GM12878 (cell line): Measurements from ENCODE around the gene FHIP1A. TPM values are rescaled to one million over a fixed set of nuclear protein-coding genes. Genes with fewer than 3 reads are reported as not detected.

Source experiments
- ATAC-seq: fragments of 200-7000 bp; cut with Tn5 transposase; 3 replicates; pipeline ENCODE4 v1.9.1; 2020; ENCODE audit warnings: mild to moderate bottlenecking, moderate library complexity
- BruUV-seq: library from RNA; stranded (reverse); fragments of 400-500 nt; replicated peaks from 2 replicates; lab custom pipeline; 2021; lab: Mats Ljungman, UMichigan
- CTCF ChIA-PET: fragments of 300-600 bp; sonication (Branson Sonifier 250); formaldehyde crosslinking; extraction: SDS; loops from one replicate; lab custom pipeline; 2021; ENCODE audit warnings: inconsistent platforms; lab: Yijun Ruan, JAX
- POLR2A ChIA-PET: fragments of 350-600 bp; formaldehyde crosslinking; extraction: SDS; loops from one replicate; lab custom pipeline; 2021; ENCODE audit warnings: inconsistent platforms; lab: Charles Lee
- RAD21 ChIA-PET: fragments of 300-600 bp; sonication (Branson Sonifier 250); formaldehyde crosslinking; loops from one replicate; lab custom pipeline; 2023; ENCODE audit warnings: antibody characterized with exemption; ENCODE audit not compliant: unreplicated experiment; lab: Charles Lee
- SMC1A ChIA-PET: fragments of 300-600 bp; sonication (Branson Sonifier 250); formaldehyde crosslinking; loops from one replicate; lab custom pipeline; 2023; ENCODE audit not compliant: unreplicated experiment, uncharacterized antibody; lab: Charles Lee
- DNase-seq: peaks from one replicate; pipeline ENCODE4 v3.0.0-alpha.2; 2011; ENCODE audit warnings: low read depth, low spot score
- FAIRE-seq: peaks from 3 replicates; lab custom pipeline; 2011; peaks lifted over from hg19 to GRCh38; lab: Jason Lieb, UNC
- H2AFZ ChIP-seq: 2 replicates; pipeline ENCODE4 v1.6.0; 2011; ENCODE audit warnings: low read depth, low read length, control low read depth; ENCODE audit not compliant: control insufficient read depth
- H3K27ac ChIP-seq: 2 replicates; pipeline ENCODE4 v1.5.1; 2011; ENCODE audit warnings: control low read depth; ENCODE audit not compliant: control insufficient read depth, insufficient read depth
- H3K27me3 ChIP-seq, 2 experiments: replicated peaks in 1 of 2; 2 replicates each; pipeline versions ENCODE4 v1.6.0 to v1.6.1; 2011; ENCODE audit warnings: low read length in 1 of 2; ENCODE audit not compliant: control insufficient read depth in 2 of 2, insufficient read depth in 2 of 2
- H3K36me3 ChIP-seq, 2 experiments: 2 replicates each; pipeline ENCODE4 v1.5.1; 2011; ENCODE audit warnings: low read length in 1 of 2; ENCODE audit not compliant: control insufficient read depth in 2 of 2, insufficient read depth in 2 of 2
- H3K4me1 ChIP-seq: 2 replicates; pipeline ENCODE4 v1.6.1; 2011; ENCODE audit warnings: mild to moderate bottlenecking, low read length, moderate library complexity, mixed read lengths; ENCODE audit not compliant: control insufficient read depth, insufficient read depth
- H3K4me2 ChIP-seq: 2 replicates; pipeline ENCODE4 v1.6.0; 2011; ENCODE audit warnings: control low read depth; ENCODE audit not compliant: control insufficient read depth, insufficient read depth
- H3K4me3 ChIP-seq: fragments of 200-600 bp; sonication (generic); 2 replicates; pipeline ENCODE4 v1.5.1; 2016
- H3K79me2 ChIP-seq: 2 replicates; pipeline ENCODE4 v1.6.0; 2011; ENCODE audit warnings: low read length; ENCODE audit not compliant: control insufficient read depth, insufficient read depth
- H3K9ac ChIP-seq: 2 replicates; pipeline ENCODE4 v1.8.0; 2011; ENCODE audit warnings: low read length, control low read depth, mixed read lengths; ENCODE audit not compliant: control insufficient read depth, insufficient read depth
- H3K9me3 ChIP-seq: replicated peaks from 3 replicates; pipeline ENCODE4 v1.5.1; 2011; ENCODE audit warnings: mild to moderate bottlenecking, low read length; ENCODE audit not compliant: control insufficient read depth, insufficient read depth
- H4K20me1 ChIP-seq: 2 replicates; pipeline ENCODE4 v1.6.0; 2011; ENCODE audit not compliant: control insufficient read depth, insufficient read depth
- BCL11A ChIP-seq: IDR thresholded peaks from 2 replicates; pipeline ENCODE4 v1.6.1; 2011; ENCODE audit warnings: low read depth, low read length
- CEBPB ChIP-seq, 2 experiments: fragments of 150-350 bp in 1 of 2; IDR thresholded peaks; 2 replicates each; pipeline ENCODE4 v1.6.1; 2012 to 2014; ENCODE audit warnings: low read depth in 2 of 2, low read length in 2 of 2, borderline replicate concordance in 1 of 2, inconsistent platforms in 1 of 2
- CREM ChIP-seq: IDR thresholded peaks from 2 replicates; pipeline ENCODE4 v1.6.1; 2014; ENCODE audit warnings: antibody characterized with exemption, low read depth
- GATAD2B ChIP-seq: fragments of 450-650 bp; conservative IDR thresholded peaks from 2 replicates; pipeline ENCODE4 v1.6.1; 2017; ENCODE audit warnings: low read depth, mild to moderate bottlenecking, moderate library complexity
- KDM1A ChIP-seq: fragments of 200-600 bp; sonication (generic); IDR thresholded peaks from 2 replicates; pipeline ENCODE4 v1.6.1; 2016; ENCODE audit warnings: borderline replicate concordance
- MXI1 ChIP-seq: fragments of 150-350 bp; IDR thresholded peaks from 2 replicates; pipeline ENCODE4 v1.6.1; 2011; ENCODE audit warnings: low read depth, mild to moderate bottlenecking, inconsistent platforms, low read length, improper control_type of control experiment
- RAD21 ChIP-seq: IDR thresholded peaks from 2 replicates; pipeline ENCODE4 v1.6.1; 2011; ENCODE audit warnings: mild to moderate bottlenecking, low read depth, low read length, moderate library complexity; ENCODE audit not compliant: insufficient read depth
- RUNX3 ChIP-seq: IDR thresholded peaks from 2 replicates; pipeline ENCODE4 v1.6.1; 2012; ENCODE audit warnings: low read length, inconsistent platforms
- SIX5 ChIP-seq: IDR thresholded peaks from 2 replicates; pipeline ENCODE4 v1.6.1; 2011; ENCODE audit warnings: mild to moderate bottlenecking, low read depth, low read length, moderate library complexity; ENCODE audit not compliant: severe bottlenecking
- SMC3 ChIP-seq: IDR thresholded peaks from 2 replicates; pipeline ENCODE4 v1.6.1; 2011; ENCODE audit warnings: low read length, improper control_type of control experiment, borderline replicate concordance
- SREBF2 ChIP-seq: IDR thresholded peaks from 2 replicates; pipeline ENCODE4 v1.6.1; 2012; ENCODE audit warnings: mild to moderate bottlenecking, low read length
- ZNF274 ChIP-seq: IDR thresholded peaks from one replicate; pipeline ENCODE4 v1.8.0; 2011; ENCODE audit not compliant: insufficient read length, insufficient read depth
- WGBS: methylation state at CpG from one replicate; pipeline ENCODE4 v1.1.6; 2016; ENCODE audit warnings: low lambda C conversion rate; ENCODE audit not compliant: insufficient replicate concordance, insufficient coverage; ENCODE audit errors: missing lambda C conversion rate; 5-methylcytosine and 5-hydroxymethylcytosine counted together
- in situ Hi-C: fragments of 300-500 bp; cut with MboI; formaldehyde crosslinking; loops from 9 replicates; pipeline ENCODE4 v1.14.3; 2018; ENCODE audit warnings: mixed read lengths
- intact Hi-C: fragments of 100-400 bp; cut with micrococcal nuclease; formaldehyde crosslinking; loops from one replicate; pipeline ENCODE4 v1.14.2; 2022; ENCODE audit not compliant: unreplicated experiment
- polyA plus RNA-seq, 11 experiments: library from polyadenylated mRNA; depleted of rRNA in 4 of 11; unstranded in 6 of 11; stranded (reverse) in 5 of 11; fragments of >200 nt; fragmentation: Nextera tagmentation in 4 of 11; fragmentation: Illumina TruSeq in 1 of 11; extraction: Ambion mirVana in 4 of 11; extraction: Trizol in 1 of 11; gene quantifications; 1 replicate in 1 of 11; 2 replicates in 10 of 11; pipeline versions ENCODE4 v1.2.1 to v1.2.3, GENCODE V29; 2011 to 2016; ENCODE audit warnings: inconsistent platforms in 2 of 11, missing spikeins in 2 of 11, low read depth in 1 of 11
- total RNA-seq, 4 experiments: library from RNA; depleted of rRNA in 3 of 4; stranded (reverse); fragments of >200 nt in 3 of 4; fragmentation: Illumina TruSeq in 1 of 4; extraction: Trizol in 1 of 4; gene quantifications; 2 replicates each; pipeline versions ENCODE4 v1.2.1 to v1.2.3, GENCODE V29; 2013 to 2021
- TF ChIP-seq, protein P1 (sequence below): fragments of 450-650 bp; IDR thresholded peaks from 2 replicates; pipeline ENCODE4 v1.6.1; 2017; ENCODE audit warnings: mild to moderate bottlenecking, low read depth, inconsistent platforms; ENCODE audit not compliant: poor library complexity, severe bottlenecking
- TF ChIP-seq, protein P2 (sequence below): fragments of 450-650 bp; IDR thresholded peaks from 2 replicates; pipeline ENCODE4 v1.6.1; 2017; ENCODE audit warnings: borderline replicate concordance
- TF ChIP-seq, protein P3 (sequence below), 3 experiments: IDR thresholded peaks in 2 of 3; conservative IDR thresholded peaks in 1 of 3; 2 replicates each; pipeline ENCODE4 v1.5.1; 2011; ENCODE audit warnings: low read depth in 3 of 3, low read length in 3 of 3, mild to moderate bottlenecking in 3 of 3, control low read depth in 2 of 3, moderate library complexity in 2 of 3, inconsistent platforms in 1 of 3, mixed read lengths in 1 of 3; ENCODE audit not compliant: control insufficient read depth in 2 of 3, insufficient read depth in 1 of 3; ENCODE audit errors: extremely low read depth in 1 of 3
- TF ChIP-seq, protein P4 (sequence below): fragments of 450-650 bp; IDR thresholded peaks from 2 replicates; pipeline ENCODE4 v1.6.1; 2014; ENCODE audit warnings: mild to moderate bottlenecking

Gene FHIP1A
- total and polyA plus RNA-seq, 10 of the 15 experiments (the other 5 are each of a cell fraction or from before 2014, with no cell fraction given), result 0.02 to 5.5 (median 0.13) TPM; not detected in 1

- SMC1A ChIA-PET, result interaction anchor here (1.0 to 1.4 kb wide), 2 partner anchors 242 to 257 kb away, joined by 3 read pairs; no protein-coding TSS in a partner anchor
- Histone ChIP-seq H4K20me1 (no peaks in the 10 kb centered on the region), H3K27me3 (no peaks in the 10 kb centered on the region), H3K9me3 (no peaks in the 10 kb centered on the region), H2AFZ (no peak overlapping the region; the same call in 1 of the 2 replicates), H3K36me3 (no peaks in the 10 kb centered on the region), H3K79me2 (no peaks in the 10 kb centered on the region), H3K4me2 (no peak overlapping the region), H3K27ac (no peak overlapping the region), H3K9ac (no peak overlapping the region), H3K4me3 (no peak overlapping the region), H3K4me1 (no peaks in the 10 kb centered on the region)
- 28% methylated on average over 14 of the region's 14 CpGs for WGBS
- POLR2A ChIA-PET, result interaction anchor here (0.7 kb wide), 1 partner anchor 44 kb away, joined by 3 read pairs; no protein-coding TSS in a partner anchor
- intact Hi-C loops, result loop anchor here (1.0 to 10.0 kb wide), 4 partner anchors 45 to 1022 kb away; partner anchors contain the start of gene FHIP1A
- in situ Hi-C loops, result no loop called here
- BruUV-seq, result no TSS peak
- ATAC-seq, result peak; percentile 100
- DNase-seq, result peak; percentile 27
- CTCF ChIA-PET, result interaction anchor here (1.0 to 4.0 kb wide), 5 partner anchors 46 to 740 kb away, joined by 3 to 28 read pairs (median 3); partner anchors contain the start of gene FHIP1A
- FAIRE-seq, result peak; percentile 89
- RAD21 ChIA-PET, result no interaction called here
- no peak for TF ChIP-seq CREM
- no peak for TF ChIP-seq CEBPB (IDR thresholded peaks at IDR 0.05; ENCODE audit: borderline replicate concordance in 1 of 2, low read depth in 2 of 2, low read length in 2 of 2)
- TF ChIP-seq, protein P1, sequence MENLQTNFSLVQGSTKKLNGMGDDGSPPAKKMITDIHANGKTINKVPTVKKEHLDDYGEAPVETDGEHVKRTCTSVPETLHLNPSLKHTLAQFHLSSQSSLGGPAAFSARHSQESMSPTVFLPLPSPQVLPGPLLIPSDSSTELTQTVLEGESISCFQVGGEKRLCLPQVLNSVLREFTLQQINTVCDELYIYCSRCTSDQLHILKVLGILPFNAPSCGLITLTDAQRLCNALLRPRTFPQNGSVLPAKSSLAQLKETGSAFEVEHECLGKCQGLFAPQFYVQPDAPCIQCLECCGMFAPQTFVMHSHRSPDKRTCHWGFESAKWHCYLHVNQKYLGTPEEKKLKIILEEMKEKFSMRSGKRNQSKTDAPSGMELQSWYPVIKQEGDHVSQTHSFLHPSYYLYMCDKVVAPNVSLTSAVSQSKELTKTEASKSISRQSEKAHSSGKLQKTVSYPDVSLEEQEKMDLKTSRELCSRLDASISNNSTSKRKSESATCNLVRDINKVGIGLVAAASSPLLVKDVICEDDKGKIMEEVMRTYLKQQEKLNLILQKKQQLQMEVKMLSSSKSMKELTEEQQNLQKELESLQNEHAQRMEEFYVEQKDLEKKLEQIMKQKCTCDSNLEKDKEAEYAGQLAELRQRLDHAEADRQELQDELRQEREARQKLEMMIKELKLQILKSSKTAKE, result no peak
- TF ChIP-seq KDM1A, result no peak
- no peak for TF ChIP-seq GATAD2B
- TF ChIP-seq, protein P2, sequence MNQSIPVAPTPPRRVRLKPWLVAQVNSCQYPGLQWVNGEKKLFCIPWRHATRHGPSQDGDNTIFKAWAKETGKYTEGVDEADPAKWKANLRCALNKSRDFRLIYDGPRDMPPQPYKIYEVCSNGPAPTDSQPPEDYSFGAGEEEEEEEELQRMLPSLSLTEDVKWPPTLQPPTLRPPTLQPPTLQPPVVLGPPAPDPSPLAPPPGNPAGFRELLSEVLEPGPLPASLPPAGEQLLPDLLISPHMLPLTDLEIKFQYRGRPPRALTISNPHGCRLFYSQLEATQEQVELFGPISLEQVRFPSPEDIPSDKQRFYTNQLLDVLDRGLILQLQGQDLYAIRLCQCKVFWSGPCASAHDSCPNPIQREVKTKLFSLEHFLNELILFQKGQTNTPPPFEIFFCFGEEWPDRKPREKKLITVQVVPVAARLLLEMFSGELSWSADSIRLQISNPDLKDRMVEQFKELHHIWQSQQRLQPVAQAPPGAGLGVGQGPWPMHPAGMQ, result no peak
- 0 out of 2 replicates have a peak, but pooled peaks have one; percentile 23 for TF ChIP-seq RUNX3
- peak; percentile 96 for TF ChIP-seq SMC3
- peak; percentile 97 for TF ChIP-seq RAD21
- TF ChIP-seq BCL11A, result no peak
- TF ChIP-seq SREBF2, result no peak
- no peak for TF ChIP-seq ZNF274
- TF ChIP-seq, protein P3, sequence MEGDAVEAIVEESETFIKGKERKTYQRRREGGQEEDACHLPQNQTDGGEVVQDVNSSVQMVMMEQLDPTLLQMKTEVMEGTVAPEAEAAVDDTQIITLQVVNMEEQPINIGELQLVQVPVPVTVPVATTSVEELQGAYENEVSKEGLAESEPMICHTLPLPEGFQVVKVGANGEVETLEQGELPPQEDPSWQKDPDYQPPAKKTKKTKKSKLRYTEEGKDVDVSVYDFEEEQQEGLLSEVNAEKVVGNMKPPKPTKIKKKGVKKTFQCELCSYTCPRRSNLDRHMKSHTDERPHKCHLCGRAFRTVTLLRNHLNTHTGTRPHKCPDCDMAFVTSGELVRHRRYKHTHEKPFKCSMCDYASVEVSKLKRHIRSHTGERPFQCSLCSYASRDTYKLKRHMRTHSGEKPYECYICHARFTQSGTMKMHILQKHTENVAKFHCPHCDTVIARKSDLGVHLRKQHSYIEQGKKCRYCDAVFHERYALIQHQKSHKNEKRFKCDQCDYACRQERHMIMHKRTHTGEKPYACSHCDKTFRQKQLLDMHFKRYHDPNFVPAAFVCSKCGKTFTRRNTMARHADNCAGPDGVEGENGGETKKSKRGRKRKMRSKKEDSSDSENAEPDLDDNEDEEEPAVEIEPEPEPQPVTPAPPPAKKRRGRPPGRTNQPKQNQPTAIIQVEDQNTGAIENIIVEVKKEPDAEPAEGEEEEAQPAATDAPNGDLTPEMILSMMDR (IDR thresholded peaks at IDR 0.05 in 2 of 3, conservative IDR thresholded peaks at IDR 0.05 in 1 of 3; ENCODE audit: control insufficient read depth in 2 of 3, extremely low read depth in 1 of 3, insufficient read depth in 1 of 3, low read depth in 3 of 3, low read length in 3 of 3), result peak; percentile 98; a peak in 5 of 6 replicates
- TF ChIP-seq, protein P4, sequence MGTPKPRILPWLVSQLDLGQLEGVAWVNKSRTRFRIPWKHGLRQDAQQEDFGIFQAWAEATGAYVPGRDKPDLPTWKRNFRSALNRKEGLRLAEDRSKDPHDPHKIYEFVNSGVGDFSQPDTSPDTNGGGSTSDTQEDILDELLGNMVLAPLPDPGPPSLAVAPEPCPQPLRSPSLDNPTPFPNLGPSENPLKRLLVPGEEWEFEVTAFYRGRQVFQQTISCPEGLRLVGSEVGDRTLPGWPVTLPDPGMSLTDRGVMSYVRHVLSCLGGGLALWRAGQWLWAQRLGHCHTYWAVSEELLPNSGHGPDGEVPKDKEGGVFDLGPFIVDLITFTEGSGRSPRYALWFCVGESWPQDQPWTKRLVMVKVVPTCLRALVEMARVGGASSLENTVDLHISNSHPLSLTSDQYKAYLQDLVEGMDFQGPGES, result 0 out of 2 replicates have a peak, but pooled peaks have one; percentile 39
- no peak for TF ChIP-seq MXI1
- no peak for TF ChIP-seq SIX5
Observed at GRCh38 chr4:151362404-151363164, 46.4 kb upstream of the FHIP1A start.
